A204.1 (cell line): ENCODE results near the gene RNF225.
A peak's percentile ranks its signal among the peaks of the same experiment; 100 is the strongest.
"Not testable (repeated sequence)": the region's sequence is repeated elsewhere in the genome, so short reads cannot be mapped to it uniquely, and the experiment has no call there.

Experiments
- FAIRE-seq: peaks from 2 replicates; lab custom pipeline; 2012; peaks lifted over from hg19 to GRCh38; lab: Jason Lieb, UNC

RNF225 gene

GRCh38 chr19:58387338-58388174, 7.9 kb upstream of the RNF225 start:
- no peak for FAIRE-seq

GRCh38 chr19:58388175-58388526, 7.3 kb upstream of the RNF225 start:
- no peak for FAIRE-seq

- no peak for FAIRE-seq
Observed at GRCh38 chr19:58392945-58393724, 2.3 kb upstream of the RNF225 start.

GRCh38 chr19:58393725-58394033, 1.8 kb upstream of the RNF225 start:
- no peak for FAIRE-seq

- no peak for FAIRE-seq
Observed at GRCh38 chr19:58394821-58395219, 636 bp upstream of the RNF225 start.

GRCh38 chr19:58395979-58396627, 647 bp downstream of the RNF225 start:
- no peak for FAIRE-seq

- no peak for FAIRE-seq
Observed at GRCh38 chr19:58396691-58397532, 1.5 kb downstream of the RNF225 start.

- FAIRE-seq, result no peak
Observed at GRCh38 chr19:58397533-58398037, 2.1 kb downstream of the RNF225 start.

GRCh38 chr19:58398087-58398486, 2.6 kb downstream of the RNF225 start:
- no peak for FAIRE-seq

GRCh38 chr19:58398545-58398944, 3.1 kb downstream of the RNF225 start:
- FAIRE-seq, result no peak

- no peak for FAIRE-seq
Observed at GRCh38 chr19:58399903-58400302, 4.4 kb downstream of the RNF225 start.

GRCh38 chr19:58400316-58400915, 5.0 kb downstream of the RNF225 start:
- FAIRE-seq, result no peak

- FAIRE-seq, result peak; percentile 99
Observed at GRCh38 chr19:58400916-58401839, 5.7 kb downstream of the RNF225 start.

- no peak for FAIRE-seq
Observed at GRCh38 chr19:58401840-58402421, 6.5 kb downstream of the RNF225 start.

GRCh38 chr19:58403920-58404478, 8.5 kb downstream of the RNF225 start:
- FAIRE-seq, result not testable (repeated sequence)

- no peak for FAIRE-seq
Observed at GRCh38 chr19:58406818-58407657, 11.6 kb downstream of the RNF225 start.

- no peak for FAIRE-seq
Observed at GRCh38 chr19:58407658-58408151, 12.2 kb downstream of the RNF225 start.

- FAIRE-seq, result no peak
Observed at GRCh38 chr19:58408152-58409009, 12.9 kb downstream of the RNF225 start, which contains the start of gene ZNF584. Gene ZNF584 (plus strand): TSS chr19:58408649. CDS start chr19:58409148, 499 bp downstream.
